NCI-H2029 treated with DMSO at 0.1 percent for 48 hours (cell line): ENCODE measurements around the gene PRRC2B.
"Not testable (repeated sequence)": the region's sequence is repeated elsewhere in the genome, so short reads cannot be mapped to it uniquely, and the experiment has no call there.

Experiments
- DNase-seq: peaks from one replicate; lab custom pipeline; 2025; lab: John Stamatoyannopoulos, UW

PRRC2B gene

GRCh38 chr9:131545003-131545785 lies 151.3 kb downstream of the PRRC2B start, which contains the start of gene PRRT1B:
Gene PRRT1B (plus strand): TSS chr9:131545523. CDS start chr9:131545616, 93 bp downstream.
- DNase-seq, result no peak

- no peak for DNase-seq
Observed at GRCh38 chr9:131545786-131546335, 152.0 kb downstream of the PRRC2B start.

- DNase-seq, result no peak
Observed at GRCh38 chr9:131546336-131547084, 152.6 kb downstream of the PRRC2B start.

GRCh38 chr9:131549186-131549585 lies 155.3 kb downstream of the PRRC2B start:
- DNase-seq, result not testable (repeated sequence)
